ENCODE data around the gene BRI3.

BRI3 gene

DNA sequence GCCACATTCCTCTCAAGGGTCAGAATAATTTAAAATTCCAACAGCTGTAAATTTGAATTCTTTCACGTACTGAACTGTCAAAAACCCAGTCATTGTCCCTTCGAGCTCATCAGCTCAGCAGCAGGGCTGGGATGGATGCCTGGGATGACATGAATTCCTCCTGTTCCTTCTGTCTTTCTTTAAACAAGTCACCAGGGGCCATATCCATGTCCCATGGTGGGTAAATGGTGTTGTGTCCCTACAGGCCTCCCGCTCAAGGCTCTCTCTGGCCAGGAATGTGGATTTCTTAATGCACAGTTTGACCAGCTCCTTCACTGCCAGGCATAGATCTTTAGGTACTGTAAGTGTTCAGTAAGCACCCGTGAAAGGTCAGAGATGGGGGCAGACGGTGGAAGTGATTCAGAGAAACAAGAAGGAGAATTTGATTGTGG, 15.6 kb upstream of the BRI3 start:
- no peak overlapping the region for H3K4me3 ChIP-seq (ENCODE audit: control insufficient read depth, low read depth, low read length)
- TF ChIP-seq, protein P1, sequence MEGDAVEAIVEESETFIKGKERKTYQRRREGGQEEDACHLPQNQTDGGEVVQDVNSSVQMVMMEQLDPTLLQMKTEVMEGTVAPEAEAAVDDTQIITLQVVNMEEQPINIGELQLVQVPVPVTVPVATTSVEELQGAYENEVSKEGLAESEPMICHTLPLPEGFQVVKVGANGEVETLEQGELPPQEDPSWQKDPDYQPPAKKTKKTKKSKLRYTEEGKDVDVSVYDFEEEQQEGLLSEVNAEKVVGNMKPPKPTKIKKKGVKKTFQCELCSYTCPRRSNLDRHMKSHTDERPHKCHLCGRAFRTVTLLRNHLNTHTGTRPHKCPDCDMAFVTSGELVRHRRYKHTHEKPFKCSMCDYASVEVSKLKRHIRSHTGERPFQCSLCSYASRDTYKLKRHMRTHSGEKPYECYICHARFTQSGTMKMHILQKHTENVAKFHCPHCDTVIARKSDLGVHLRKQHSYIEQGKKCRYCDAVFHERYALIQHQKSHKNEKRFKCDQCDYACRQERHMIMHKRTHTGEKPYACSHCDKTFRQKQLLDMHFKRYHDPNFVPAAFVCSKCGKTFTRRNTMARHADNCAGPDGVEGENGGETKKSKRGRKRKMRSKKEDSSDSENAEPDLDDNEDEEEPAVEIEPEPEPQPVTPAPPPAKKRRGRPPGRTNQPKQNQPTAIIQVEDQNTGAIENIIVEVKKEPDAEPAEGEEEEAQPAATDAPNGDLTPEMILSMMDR (conservative IDR thresholded peaks at IDR 0.05; ENCODE audit: control insufficient read depth, insufficient read depth, low read depth, low read length) = no peak
- DNase-seq (ENCODE audit: low read depth) = no peak

DNA sequence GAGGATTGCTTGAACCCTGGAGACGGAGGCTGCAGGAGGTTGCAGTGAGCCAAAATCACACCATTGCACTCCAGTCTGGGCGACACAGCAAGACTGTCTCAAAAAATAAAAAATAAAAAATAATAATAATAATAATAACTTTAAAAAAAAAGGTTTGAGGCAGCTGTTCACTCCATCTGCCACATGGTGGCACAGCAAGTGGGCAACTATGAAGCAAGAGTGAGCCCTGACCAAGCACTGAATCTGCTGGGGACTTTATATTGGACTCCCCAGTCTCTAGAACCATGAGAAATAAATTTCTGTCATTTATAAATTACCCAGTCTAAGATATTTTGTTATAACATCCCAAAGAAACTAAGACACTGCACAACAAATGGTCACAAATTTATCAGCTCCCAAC, 14.6 kb upstream of the BRI3 start:
- peak; percentile 37 for DNase-seq (ENCODE audit: low read depth)
- TF ChIP-seq, protein P1 (conservative IDR thresholded peaks at IDR 0.05; ENCODE audit: control insufficient read depth, insufficient read depth, low read depth, low read length) = peak; percentile 45
- H3K4me3 ChIP-seq (ENCODE audit: control insufficient read depth, low read depth, low read length) = no peak overlapping the region

DNA sequence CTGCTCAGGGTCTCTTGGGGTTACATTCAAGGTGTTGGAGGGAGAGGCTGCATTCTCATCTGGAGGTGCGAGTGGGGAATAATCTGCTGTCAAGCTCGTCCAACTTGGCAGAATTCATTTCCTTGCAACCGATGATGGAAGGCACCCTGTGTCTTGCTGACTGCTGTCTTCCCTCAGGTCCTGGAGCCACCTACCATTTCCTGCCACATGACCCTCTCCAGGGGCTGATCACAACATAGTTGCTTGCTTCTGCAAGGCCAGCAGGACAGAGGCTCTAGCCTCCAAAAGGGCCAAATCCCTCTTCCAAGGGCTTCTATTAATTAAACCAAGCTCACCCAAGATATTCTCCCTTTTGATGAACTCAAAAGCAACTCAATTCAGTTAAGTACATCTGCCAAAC, 14.2 kb upstream of the BRI3 start:
- H3K4me3 ChIP-seq (ENCODE audit: control insufficient read depth, low read depth, low read length) = no peak overlapping the region
- DNase-seq (ENCODE audit: low read depth) = no peak
- TF ChIP-seq, protein P1 (conservative IDR thresholded peaks at IDR 0.05; ENCODE audit: control insufficient read depth, insufficient read depth, low read depth, low read length) = no peak

DNA sequence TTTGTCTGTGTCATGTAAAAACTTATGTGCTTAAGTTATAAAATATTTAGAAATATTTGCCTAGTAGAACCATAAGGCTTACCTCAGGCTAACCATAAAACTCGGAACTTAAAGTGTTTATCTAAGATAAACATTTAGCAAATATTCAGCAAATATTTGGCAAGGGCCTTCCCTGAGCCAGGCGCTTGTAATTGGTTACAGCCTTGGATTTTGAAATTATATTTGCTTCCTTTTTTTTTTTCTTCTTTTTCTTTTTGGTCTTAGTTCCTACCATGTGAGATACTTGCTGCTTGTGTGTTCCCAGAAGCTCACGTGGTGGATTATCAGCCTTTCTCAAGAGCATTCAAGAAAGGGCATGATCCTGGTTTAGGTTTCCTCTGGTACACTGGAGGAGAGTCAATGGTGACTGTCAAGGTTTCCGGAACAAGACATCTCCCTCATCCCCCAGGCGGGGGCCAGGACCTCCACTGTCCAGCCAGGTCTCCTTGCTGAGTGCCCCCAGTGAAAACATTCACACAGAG, 5.2 kb upstream of the BRI3 start:
- TF ChIP-seq, protein P1 (conservative IDR thresholded peaks at IDR 0.05; ENCODE audit: control insufficient read depth, insufficient read depth, low read depth, low read length) = no peak
- no peak for DNase-seq (ENCODE audit: low read depth)
- H3K4me3 ChIP-seq (ENCODE audit: control insufficient read depth, low read depth, low read length) = no peak overlapping the region

DNA sequence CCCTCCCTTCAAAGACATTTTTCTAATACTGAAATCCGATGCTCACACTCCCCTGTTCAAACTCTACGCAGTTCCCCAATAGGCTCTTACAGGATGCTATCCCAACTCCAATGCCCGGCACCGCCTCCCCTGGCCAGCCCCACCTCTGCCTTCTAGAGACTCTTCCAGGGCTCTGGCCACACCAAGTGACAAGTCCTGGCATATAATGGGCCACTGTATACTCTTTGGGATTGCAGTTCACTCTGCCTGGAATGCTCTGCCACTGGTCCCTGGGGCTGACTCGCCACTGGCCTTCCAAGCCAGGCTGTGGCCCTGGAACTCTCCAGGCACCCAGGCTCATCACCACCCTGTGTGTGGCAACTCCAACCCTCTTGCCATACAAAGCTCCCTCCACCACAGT, 3.1 kb upstream of the BRI3 start:
- TF ChIP-seq, protein P1 (conservative IDR thresholded peaks at IDR 0.05; ENCODE audit: control insufficient read depth, insufficient read depth, low read depth, low read length) = no peak

DNA sequence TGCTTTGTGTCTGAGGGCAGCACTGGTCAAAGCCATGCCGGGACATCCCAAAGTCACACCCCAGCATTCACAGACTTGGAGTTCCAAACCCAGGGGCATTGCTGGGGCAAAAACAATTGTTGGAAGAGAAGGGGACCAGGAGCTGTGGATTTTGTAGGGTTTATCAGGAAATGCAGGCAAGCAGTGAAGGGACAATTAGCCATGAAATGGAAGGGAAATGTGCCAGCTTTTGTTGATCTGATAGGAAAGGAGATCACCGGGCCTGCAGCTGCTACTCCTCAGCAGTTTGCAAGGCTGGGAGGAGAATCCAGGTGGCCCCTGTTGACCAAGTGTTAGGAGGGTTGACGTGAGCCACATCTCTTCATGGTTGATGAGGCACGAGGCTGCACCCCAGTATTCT, 2.5 kb upstream of the BRI3 start:
- no peak overlapping the region for H3K4me3 ChIP-seq (ENCODE audit: control insufficient read depth, low read depth, low read length)
- DNase-seq (ENCODE audit: low read depth) = no peak
- TF ChIP-seq, protein P1 (conservative IDR thresholded peaks at IDR 0.05; ENCODE audit: control insufficient read depth, insufficient read depth, low read depth, low read length) = no peak

More for the DNA sequence above, 3.1 kb upstream of the BRI3 start:
- H3K4me3 ChIP-seq (ENCODE audit: control insufficient read depth, low read depth, low read length) = no peak overlapping the region
- DNase-seq (ENCODE audit: low read depth) = no peak

DNA sequence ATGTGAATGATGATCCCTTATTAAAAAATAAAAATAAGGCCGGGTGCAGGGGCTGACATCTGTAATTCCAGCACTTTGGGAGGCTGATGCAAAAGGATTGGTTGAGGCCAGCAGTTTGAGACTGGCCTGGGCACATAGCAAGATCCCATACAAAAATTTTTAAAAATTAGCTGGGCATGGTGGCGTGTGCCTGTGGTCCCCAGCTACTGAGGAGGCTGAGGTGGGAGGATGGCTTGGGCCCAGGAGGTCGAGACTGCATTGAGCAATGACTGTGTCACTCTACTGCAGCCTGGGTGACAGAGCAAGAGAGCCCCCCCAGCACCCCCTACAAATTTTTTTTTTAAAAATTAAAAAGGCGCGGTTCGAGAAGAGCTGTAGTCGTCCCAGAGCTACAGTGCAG, 1.2 kb upstream of the BRI3 start:
- peak overlapping the region; percentile 55 for H3K4me3 ChIP-seq (ENCODE audit: control insufficient read depth, low read depth, low read length)
- TF ChIP-seq, protein P1 (conservative IDR thresholded peaks at IDR 0.05; ENCODE audit: control insufficient read depth, insufficient read depth, low read depth, low read length) = no peak
- no peak for DNase-seq (ENCODE audit: low read depth)

Measured in fibroblast of mammary gland (primary cell).